Skin of body (tissue), 2 donors: ENCODE measurements around the gene SEMA6B. TPM values are rescaled to one million over a fixed set of nuclear protein-coding genes. Genes with fewer than 3 reads are reported as not detected.

Source experiments
- DNase-seq: peaks from one replicate; lab custom pipeline; 2025; lab: John Stamatoyannopoulos, UW
- total RNA-seq: library from RNA; depleted of rRNA; stranded (reverse); fragments of >200 nt; gene quantifications from one replicate; pipeline ENCODE4 v1.2.3, GENCODE V29; 2014

SEMA6B gene
- total RNA-seq, 1 donor from 2014 or later = 5.0 TPM

DNA sequence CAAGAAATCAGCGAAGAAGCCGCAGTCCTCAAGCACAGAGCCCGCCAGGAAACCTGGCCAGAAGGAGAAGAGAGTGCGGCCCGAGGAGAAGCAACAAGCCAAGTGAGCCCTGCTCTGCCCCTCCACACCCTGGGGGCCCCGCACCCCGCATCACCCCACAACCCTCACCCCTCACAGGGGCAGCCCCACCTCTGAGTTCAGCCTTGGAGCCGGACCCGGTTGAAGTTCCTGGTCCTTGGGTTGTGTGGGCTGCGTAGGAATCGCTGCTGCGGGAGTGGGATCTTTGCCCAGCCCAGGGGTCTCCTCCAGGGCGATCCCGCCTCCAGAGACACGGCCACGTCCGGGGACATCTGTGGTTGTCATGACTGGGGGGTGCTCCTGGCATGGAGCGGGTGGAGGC, 63.2 kb downstream of the SEMA6B start:
- DNase-seq = no peak

DNA sequence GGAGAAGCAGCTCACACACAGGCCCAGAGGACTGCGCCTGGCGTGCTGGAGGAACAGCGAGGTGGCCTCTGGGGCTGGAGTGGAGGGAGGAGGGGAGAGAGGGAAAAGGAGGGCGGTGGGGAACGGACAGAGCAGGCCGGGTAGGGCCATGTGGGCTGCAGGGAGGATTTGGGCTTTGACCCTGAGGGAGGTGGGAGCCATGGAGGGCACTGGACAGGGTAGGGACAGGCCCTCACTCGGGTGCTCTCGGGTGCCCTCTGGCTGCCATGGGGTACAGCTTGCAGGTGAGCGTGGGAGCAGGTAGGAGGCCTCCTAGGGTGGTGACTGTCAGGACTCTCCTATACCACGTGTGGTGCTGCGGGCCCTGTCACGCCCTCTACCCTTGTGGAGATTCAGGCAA, 64.0 kb downstream of the SEMA6B start:
- no peak for DNase-seq

DNA sequence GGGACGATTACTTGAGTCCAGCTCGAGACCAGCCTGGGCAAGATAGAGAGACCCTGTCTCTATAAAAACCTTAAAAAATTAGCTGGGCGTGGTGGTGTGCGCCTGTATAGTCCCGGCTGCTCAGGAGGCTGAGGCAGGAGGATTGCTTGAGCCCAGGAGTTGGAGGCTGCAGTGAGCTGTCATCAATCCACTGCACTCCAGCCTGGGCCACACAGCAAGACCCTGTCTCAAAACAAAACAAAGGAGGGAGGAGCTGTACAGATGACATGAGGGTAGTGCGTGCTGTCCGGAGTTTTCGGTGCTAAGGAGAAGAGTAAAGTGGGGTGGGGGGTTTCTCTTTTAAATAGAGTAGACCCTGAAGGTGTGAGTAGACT, 64.8 kb downstream of the SEMA6B start:
- no peak for DNase-seq

DNA sequence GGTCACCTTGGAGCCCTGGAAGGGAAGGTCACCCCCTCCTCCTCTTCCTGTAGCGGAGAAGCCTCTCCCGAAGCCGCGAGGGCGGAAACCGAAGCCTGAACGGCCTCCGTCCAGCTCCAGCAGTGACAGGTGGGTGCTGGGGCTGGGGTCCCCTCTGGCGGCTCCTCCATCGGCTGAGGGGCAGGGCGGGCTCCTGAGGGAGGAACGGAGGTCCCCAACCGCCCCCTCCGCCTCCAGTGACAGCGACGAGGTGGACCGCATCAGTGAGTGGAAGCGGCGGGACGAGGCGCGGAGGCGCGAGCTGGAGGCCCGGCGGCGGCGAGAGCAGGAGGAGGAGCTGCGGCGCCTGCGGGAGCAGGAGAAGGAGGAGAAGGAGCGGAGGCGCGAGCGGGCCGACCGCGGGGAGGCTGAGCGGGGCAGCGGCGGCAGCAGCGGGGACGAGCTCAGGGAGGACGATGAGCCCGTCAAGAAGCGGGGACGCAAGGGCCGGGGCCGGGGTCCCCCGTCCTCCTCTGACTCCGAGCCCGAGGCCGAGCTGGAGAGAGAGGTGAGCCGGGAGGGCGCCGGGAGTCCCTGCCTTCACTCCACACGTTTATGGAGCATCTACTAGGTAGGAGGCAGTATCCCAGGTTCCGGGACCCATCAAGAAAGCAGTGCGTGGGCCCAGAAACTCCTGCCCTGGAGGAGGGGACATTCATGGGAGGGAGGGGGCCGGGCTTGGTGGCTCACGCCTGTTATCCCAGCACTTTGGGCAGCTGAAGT, 65.4 kb downstream of the SEMA6B start:
- no peak for DNase-seq

DNA sequence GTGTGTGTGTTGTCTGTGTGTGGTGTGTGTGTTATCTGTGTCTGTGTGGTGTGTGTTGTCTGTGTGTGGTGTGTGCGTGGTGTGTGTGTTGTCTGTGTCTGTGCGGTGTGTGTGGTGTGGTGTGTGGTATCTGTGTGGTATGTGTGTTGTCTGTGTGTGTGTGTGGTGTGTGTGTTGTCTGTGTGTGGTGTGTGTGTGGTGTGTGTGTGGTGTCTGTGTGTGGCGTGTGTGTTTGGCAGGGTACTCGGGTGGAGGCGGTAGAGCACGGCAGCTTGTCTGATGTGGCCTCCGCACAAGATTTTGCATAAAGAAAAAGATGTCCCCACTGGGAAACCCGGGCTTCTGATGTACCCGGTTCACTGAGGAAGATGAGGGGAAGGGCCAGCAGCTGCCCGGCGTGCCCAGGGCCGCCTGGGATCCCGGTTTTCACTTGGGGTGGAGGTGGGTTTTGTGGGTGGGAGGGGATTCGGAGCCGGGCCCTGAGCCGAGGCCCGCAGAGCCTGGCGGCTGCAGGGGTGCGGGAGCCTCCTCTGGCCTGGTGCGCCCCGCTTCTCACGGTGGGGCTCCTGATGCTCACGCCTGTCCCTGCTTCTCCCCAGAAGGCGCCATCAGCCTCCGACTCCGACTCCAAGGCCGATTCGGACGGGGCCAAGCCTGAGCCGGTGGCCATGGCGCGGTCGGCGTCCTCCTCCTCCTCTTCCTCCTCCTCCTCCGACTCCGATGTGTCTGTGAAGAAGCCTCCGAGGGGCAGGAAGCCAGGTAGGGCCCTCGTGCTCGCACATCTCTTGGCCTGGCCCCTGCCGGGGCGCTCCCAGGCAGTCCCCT, 66.2 kb downstream of the SEMA6B start:
- DNase-seq = no peak

Other genes with a start within 250 kb of the SEMA6B start
- 25.5 TPM for gene STAP2, start 220.9 kb downstream of the SEMA6B start, total RNA-seq
- gene MPND, start 216.1 kb downstream of the SEMA6B start, total RNA-seq = 5.8 TPM
- gene SH3GL1, start 159.1 kb downstream of the SEMA6B start, total RNA-seq = 24.7 TPM
- 9.5 TPM for gene CHAF1A, start 157.0 kb downstream of the SEMA6B start, total RNA-seq
- gene UBXN6, start 101.9 kb downstream of the SEMA6B start, total RNA-seq = 49.7 TPM
- gene HDGFL2, start 87.4 kb downstream of the SEMA6B start, total RNA-seq = 28.7 TPM
- 25.7 TPM for gene PLIN4, start 41.2 kb downstream of the SEMA6B start, total RNA-seq
- gene PLIN5, start 24.5 kb downstream of the SEMA6B start, total RNA-seq = 7.5 TPM
- gene LRG1, start 19.6 kb downstream of the SEMA6B start, total RNA-seq = 0.79 TPM
- gene TNFAIP8L1, start 79.8 kb upstream of the SEMA6B start, total RNA-seq = 5.0 TPM
- 46.6 TPM for gene MYDGF, start 110.7 kb upstream of the SEMA6B start, total RNA-seq
- 15.6 TPM for gene DPP9, start 164.2 kb upstream of the SEMA6B start, total RNA-seq
- 13.2 TPM for gene FEM1A, start 232.1 kb upstream of the SEMA6B start, total RNA-seq